GM12864 (cell line): ENCODE results near the gene RNGTT.
"Not testable (repeated sequence)": the region's sequence is repeated elsewhere in the genome, so short reads cannot be mapped to it uniquely, and the experiment has no call there.

Experiments
- DNase-seq: peaks from one replicate; pipeline ENCODE4 v3.0.0-alpha.2; 2011; ENCODE audit warnings: low read depth
- H3K4me3 ChIP-seq: 2 replicates; pipeline ENCODE4 v1.5.1; 2011; ENCODE audit warnings: mild to moderate bottlenecking, low read depth, low read length, control low read depth
- TF ChIP-seq, protein P1 (sequence below): IDR thresholded peaks from 2 replicates; pipeline ENCODE4 v1.5.1; 2011; ENCODE audit warnings: low read depth, mild to moderate bottlenecking, moderate library complexity, low read length, control low read depth, inconsistent platforms; ENCODE audit errors: missing control alignments

Gene RNGTT

DNA sequence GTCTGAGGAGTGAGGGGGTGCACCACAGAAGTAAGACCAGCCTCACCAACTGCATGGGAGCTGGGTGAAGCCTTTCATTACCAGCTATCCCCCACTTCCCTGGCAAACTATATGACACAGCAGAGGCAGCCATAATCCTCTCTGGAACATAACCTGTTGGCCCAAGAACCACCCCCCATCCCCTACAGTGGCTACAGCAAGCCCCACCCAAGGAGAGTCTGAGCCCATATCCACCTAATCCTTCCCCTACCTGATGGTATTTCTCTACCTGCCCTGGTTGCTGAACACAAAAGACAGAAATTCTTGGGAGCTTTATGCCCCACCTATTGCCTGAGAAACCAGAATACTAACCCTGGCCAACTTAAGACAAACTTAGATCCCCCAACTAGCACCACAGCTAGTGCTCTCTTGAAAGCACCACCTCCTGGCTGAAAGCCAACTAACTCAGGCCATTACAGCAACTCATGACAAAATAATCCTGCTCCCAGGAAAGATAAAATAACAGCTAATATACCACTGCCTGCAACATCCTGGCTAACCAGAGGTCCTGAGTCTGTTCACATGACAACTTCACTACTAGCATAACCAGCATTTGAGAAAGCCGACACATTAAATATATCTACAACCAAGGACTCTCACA lies 11.2 kb downstream of the RNGTT start:
- TF ChIP-seq, protein P1, sequence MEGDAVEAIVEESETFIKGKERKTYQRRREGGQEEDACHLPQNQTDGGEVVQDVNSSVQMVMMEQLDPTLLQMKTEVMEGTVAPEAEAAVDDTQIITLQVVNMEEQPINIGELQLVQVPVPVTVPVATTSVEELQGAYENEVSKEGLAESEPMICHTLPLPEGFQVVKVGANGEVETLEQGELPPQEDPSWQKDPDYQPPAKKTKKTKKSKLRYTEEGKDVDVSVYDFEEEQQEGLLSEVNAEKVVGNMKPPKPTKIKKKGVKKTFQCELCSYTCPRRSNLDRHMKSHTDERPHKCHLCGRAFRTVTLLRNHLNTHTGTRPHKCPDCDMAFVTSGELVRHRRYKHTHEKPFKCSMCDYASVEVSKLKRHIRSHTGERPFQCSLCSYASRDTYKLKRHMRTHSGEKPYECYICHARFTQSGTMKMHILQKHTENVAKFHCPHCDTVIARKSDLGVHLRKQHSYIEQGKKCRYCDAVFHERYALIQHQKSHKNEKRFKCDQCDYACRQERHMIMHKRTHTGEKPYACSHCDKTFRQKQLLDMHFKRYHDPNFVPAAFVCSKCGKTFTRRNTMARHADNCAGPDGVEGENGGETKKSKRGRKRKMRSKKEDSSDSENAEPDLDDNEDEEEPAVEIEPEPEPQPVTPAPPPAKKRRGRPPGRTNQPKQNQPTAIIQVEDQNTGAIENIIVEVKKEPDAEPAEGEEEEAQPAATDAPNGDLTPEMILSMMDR = no peak
- H3K4me3 ChIP-seq = no peak overlapping the region
- DNase-seq = no peak

DNA sequence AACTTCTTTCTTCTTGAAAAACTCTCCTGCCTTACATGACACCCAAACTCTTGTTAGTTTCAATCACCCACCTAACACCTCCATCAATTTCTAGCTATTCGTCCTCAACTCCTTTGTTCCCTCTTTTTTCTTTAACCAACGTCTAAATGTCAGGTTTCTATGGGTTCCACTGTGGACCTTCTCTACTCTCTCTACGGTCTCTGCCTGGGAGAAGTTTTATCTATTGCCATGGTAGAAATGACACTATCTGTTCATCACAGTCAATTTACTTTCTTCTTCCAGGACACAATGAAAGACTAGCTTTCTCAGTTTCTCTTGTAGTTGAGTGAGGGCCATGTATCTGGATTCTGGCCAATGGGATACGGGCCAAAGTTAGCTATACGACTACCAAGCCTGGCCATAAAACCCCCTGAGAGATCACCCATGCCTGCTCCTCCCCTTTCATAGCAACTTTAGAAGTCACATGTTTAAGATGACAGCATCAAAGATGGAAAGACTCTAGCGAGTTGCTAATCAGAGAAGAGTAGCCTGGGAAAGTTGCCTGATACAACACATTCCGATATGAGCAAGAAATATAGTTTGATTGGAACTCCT lies 17.9 kb downstream of the RNGTT start:
- no peak for DNase-seq
- H3K4me3 ChIP-seq = no peak overlapping the region
- TF ChIP-seq, protein P1 = no peak

- TF ChIP-seq, protein P1 = no peak
- no peak for DNase-seq
- H3K4me3 ChIP-seq = no peak overlapping the region
These were observed 29.9 kb downstream of the RNGTT start for GRCh38 chr6:88933521-88933920.

- H3K4me3 ChIP-seq, DNase-seq: not testable (repeated sequence)
These were observed 31.4 kb downstream of the RNGTT start for GRCh38 chr6:88932019-88932418.

DNA sequence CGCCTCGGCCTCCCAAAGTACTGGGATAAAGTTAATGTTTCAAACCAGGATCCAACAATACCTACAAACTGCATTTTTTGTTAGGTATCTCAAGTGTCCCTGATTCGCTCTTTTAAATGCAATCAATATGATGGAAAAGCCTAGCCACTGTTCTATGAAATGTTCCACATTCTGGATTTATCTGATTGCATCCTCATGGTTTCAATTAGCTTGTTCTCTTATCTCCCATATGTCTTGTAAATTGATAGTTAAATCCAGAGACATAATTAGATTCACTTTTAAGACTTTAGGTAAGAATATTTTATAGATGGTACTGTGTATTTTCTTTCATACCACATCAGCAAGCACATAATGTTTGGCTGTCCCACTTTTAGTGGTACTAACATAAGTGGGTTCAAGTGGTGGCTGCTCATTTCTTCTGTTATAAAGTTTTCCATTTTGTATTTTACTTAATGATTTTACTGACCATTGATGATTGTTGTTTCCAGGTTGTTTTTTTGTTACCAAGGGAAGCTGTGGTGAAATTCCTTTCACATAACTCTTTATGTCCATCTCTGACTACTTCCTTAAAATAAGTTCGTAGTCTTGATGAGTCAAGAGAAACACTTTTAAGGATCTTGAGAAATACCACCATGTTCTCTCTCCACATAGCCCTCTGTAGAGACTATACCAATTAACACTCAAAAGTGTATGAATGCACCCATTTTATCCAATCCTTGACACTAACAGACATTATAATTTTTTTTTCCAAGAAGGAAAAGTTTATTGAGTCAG lies 40.5 kb downstream of the RNGTT start:
- no peak overlapping the region for H3K4me3 ChIP-seq
- DNase-seq = no peak
- TF ChIP-seq, protein P1 = no peak

DNA sequence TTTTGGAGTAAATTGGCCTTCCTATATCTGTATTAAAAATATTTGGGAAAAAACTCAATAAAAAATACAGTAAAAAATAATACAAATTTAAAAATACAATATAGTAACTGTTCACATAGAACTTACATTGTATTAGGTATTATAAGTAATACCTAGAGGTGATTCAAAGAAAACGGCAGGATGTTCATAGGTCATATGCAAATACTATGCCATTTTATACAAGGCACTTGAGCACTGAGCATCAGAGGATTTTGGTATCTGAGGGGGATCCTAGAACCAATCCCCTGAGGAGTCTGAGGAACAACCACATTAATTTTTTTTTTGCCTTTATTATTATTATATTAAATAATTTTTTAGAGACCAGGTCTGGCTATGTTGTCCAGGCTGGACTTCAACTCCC lies 41.7 kb downstream of the RNGTT start:
- TF ChIP-seq, protein P1 = no peak
- no peak overlapping the region for H3K4me3 ChIP-seq
- DNase-seq = no peak
